Endodermal cell (in vitro differentiated cells): ENCODE data around the gene IL1F10. TPM values are rescaled to one million over a fixed set of nuclear protein-coding genes. Genes with fewer than 3 reads are reported as not detected.

Experiments used
- DNase-seq: peaks from one replicate; pipeline ENCODE4 v3.0.0-alpha.2; 2017
- H3K27ac ChIP-seq: 2 replicates; pipeline ENCODE4 v1.5.1; 2013; ENCODE audit warnings: mild to moderate bottlenecking, low read depth, low read length, moderate library complexity
- H3K27me3 ChIP-seq: 2 replicates; pipeline ENCODE4 v1.6.1; 2013; ENCODE audit warnings: mild to moderate bottlenecking, low read length, moderate library complexity; ENCODE audit not compliant: insufficient read depth, control insufficient read depth, poor library complexity, severe bottlenecking
- H3K36me3 ChIP-seq: 2 replicates; pipeline ENCODE4 v1.7.0; 2013; ENCODE audit warnings: mild to moderate bottlenecking, low read length, moderate library complexity; ENCODE audit not compliant: control insufficient read depth, insufficient read depth
- H3K4me1 ChIP-seq: one replicate; pipeline ENCODE4 v1.7.0; 2013; ENCODE audit warnings: low read length; ENCODE audit not compliant: control insufficient read depth, insufficient read depth
- H3K4me3 ChIP-seq: 2 replicates; pipeline ENCODE4 v1.5.1; 2013; ENCODE audit warnings: mild to moderate bottlenecking, low read length, moderate library complexity
- H3K9ac ChIP-seq: 2 replicates; pipeline ENCODE4 v1.6.1; 2013; ENCODE audit warnings: mild to moderate bottlenecking, low read length, moderate library complexity; ENCODE audit not compliant: poor library complexity, severe bottlenecking; ENCODE audit errors: extremely low read depth
- H3K9me3 ChIP-seq: 2 replicates; pipeline ENCODE4 v1.6.1; 2013; ENCODE audit warnings: mild to moderate bottlenecking, low read length, moderate library complexity; ENCODE audit not compliant: control insufficient read depth
- H3K27ac Mint-ChIP-seq: 2 replicates; pipeline ENCODE4 v1.8.0; 2020; ENCODE audit warnings: mixed read lengths
- H3K27me3 Mint-ChIP-seq: 2 replicates; pipeline ENCODE4 v1.8.0; 2021; ENCODE audit warnings: mild to moderate bottlenecking, mixed read lengths; ENCODE audit not compliant: insufficient read depth
- H3K36me3 Mint-ChIP-seq: 2 replicates; pipeline ENCODE4 v1.8.0; 2020; ENCODE audit warnings: low read depth, mixed read lengths
- H3K4me1 Mint-ChIP-seq: 2 replicates; pipeline ENCODE4 v1.8.0; 2020; ENCODE audit warnings: mixed read lengths
- H3K4me3 Mint-ChIP-seq: 2 replicates; pipeline ENCODE4 v1.8.0; 2020; ENCODE audit warnings: mild to moderate bottlenecking, moderate library complexity, mixed read lengths
- H3K9me3 Mint-ChIP-seq: 2 replicates; pipeline ENCODE4 v1.8.0; 2020; ENCODE audit warnings: mild to moderate bottlenecking, mixed read lengths
- CTCF ChIP-seq: fragments of 200-600 bp; sonication (generic); conservative IDR thresholded peaks from 2 replicates; pipeline ENCODE4 v1.5.0; 2021; ENCODE audit warnings: antibody characterized with exemption, mild to moderate bottlenecking
- WGBS, 2 experiments: methylation state at CpG; one replicate each; pipeline versions ENCODE4 v1.1.5 to v1.1.7; 2013; ENCODE audit warnings: missing lambda C conversion rate in 2 of 2, mixed read lengths in 1 of 2; ENCODE audit not compliant: insufficient coverage in 1 of 2, insufficient read length in 1 of 2; 5-methylcytosine and 5-hydroxymethylcytosine counted together
- total RNA-seq, 2 donors: library from RNA; stranded (reverse); fragmentation: NEBNext Ultra II Directional in 1 of 2; extraction: Animal tissue kit (Norgen Biotek cat#: 25700) in 1 of 2; gene quantifications; 2 replicates in 1 of 2; 3 replicates in 1 of 2; pipeline ENCODE4 v1.2.1, GENCODE V29; 2021

IL1F10 gene
- total RNA-seq, 2 donors from 2014 or later = not detected

- peak; percentile 24 for TF ChIP-seq CTCF
- no peak overlapping the region for H3K27ac ChIP-seq
- WGBS, 2 experiments = 92 to 94% methylated on average over 19 to 38 of the region's 38 CpGs
- no peaks in the 10 kb centered on the region for H3K4me1 ChIP-seq
- Mint-ChIP-seq H3K4me1 (no peaks in the 10 kb centered on the region), H3K4me3 (no peak overlapping the region), H3K27me3 (peaks cover 10% of the 10 kb centered on the region), H3K36me3 (no peaks in the 10 kb centered on the region), H3K9me3 (peaks cover 50% of the 10 kb centered on the region), H3K27ac (no peak overlapping the region)
- DNase-seq = no peak
- peaks cover 27% of the 10 kb centered on the region for H3K9me3 ChIP-seq
- no peaks in the 10 kb centered on the region for H3K36me3 ChIP-seq
- H3K9ac ChIP-seq = no peak overlapping the region
- no peak overlapping the region for H3K4me3 ChIP-seq
- no peaks in the 10 kb centered on the region for H3K27me3 ChIP-seq
Measured at GRCh38 chr2:113050921-113051895, 16.6 kb upstream of the IL1F10 start.

DNA sequence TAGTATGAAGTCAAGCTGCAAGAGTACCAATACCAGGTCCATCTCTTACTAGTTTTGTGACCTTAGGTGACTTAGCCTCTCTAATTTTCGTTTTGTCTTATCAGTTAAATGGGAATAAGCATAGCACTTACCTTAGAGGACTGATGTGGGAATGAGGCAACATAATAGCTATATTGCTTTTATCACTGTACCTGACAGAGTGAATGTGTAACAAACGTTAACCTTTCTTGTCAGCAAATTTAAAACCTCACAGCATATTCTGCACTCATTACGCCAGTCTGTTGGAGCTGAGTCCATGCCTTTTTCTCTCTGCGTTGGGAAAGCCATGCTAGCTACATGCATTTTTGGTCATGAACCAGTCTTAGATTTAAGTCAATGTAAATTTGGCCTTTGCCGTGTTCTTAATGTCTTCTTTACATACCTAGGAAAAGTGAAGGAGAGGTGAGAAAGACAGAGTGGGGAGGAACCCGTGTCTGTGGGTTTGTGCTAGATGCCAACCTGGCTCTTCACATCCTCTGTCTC lies 15.3 kb upstream of the IL1F10 start, which contains the start of gene IL36B:
Gene IL36B (minus strand): TSS at position 472 of the 522 bp plus-strand sequence.
- Histone ChIP-seq H3K9ac (no peak within 1 kb of the TSS), H3K36me3 (no peaks in the 10 kb centered on the region), H3K9me3 (peaks cover 31% of the 10 kb centered on the region), H3K4me3 (no peak within 1 kb of the TSS), H3K4me1 (no peaks in the 10 kb centered on the region), H3K27ac (no peak within 1 kb of the TSS), H3K27me3 (no peaks in the 10 kb centered on the region)
- Mint-ChIP-seq H3K4me1 (no peaks in the 10 kb centered on the region), H3K27me3 (peaks cover 10% of the 10 kb centered on the region), H3K27ac (no peak within 1 kb of the TSS), H3K9me3 (peaks cover 52% of the 10 kb centered on the region), H3K4me3 (no peak within 1 kb of the TSS), H3K36me3 (no peaks in the 10 kb centered on the region)
- TF ChIP-seq CTCF = no peak
- WGBS, 2 experiments = 82 to 100% methylated on average over 3 to 6 of the region's 6 CpGs
- no peak for DNase-seq

DNA sequence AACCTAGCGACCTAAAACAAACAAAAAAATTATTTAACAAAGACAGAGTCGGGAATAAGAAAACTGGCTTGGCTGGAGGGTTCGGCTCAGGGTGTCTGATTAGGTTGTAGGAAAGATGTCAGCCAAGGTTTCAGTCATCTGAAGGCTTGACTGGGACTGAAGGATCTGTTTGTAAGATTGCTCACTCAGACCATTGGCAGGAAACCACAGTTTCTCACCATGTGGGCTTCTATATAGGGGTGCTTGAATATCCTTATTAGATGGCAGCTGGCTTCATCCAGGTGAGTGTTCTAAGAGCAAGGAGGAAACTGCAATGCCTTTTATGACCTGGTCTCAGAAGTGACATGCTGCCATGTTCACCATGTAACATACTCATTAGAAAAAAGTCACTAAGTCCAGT lies 14.1 kb upstream of the IL1F10 start:
- H3K9me3 ChIP-seq = peaks cover 31% of the 10 kb centered on the region
- H3K4me3 ChIP-seq = no peak overlapping the region
- H3K27me3 Mint-ChIP-seq = peaks cover 17% of the 10 kb centered on the region
- peaks cover 3% of the 10 kb centered on the region for H3K27me3 ChIP-seq
- H3K4me1 Mint-ChIP-seq = no peaks in the 10 kb centered on the region
- no peak for DNase-seq
- no peak overlapping the region for H3K27ac ChIP-seq
- H3K9me3 Mint-ChIP-seq = peaks cover 52% of the 10 kb centered on the region
- H3K9ac ChIP-seq = no peak overlapping the region
- no peaks in the 10 kb centered on the region for H3K36me3 ChIP-seq
- H3K4me1 ChIP-seq = no peaks in the 10 kb centered on the region
- H3K4me3 Mint-ChIP-seq = no peak overlapping the region
- H3K36me3 Mint-ChIP-seq = no peaks in the 10 kb centered on the region
- TF ChIP-seq CTCF = no peak
- WGBS, 2 experiments = 79 to 83% methylated on average over 2 to 3 of the region's 3 CpGs
- H3K27ac Mint-ChIP-seq = no peak overlapping the region
